ENCODE measurements around the gene TRIML1.

TRIML1 gene

GRCh38 chr4:188196134-188196735 lies 57.0 kb downstream of the TRIML1 start:
- no peak overlapping the region for H3K4me2 ChIP-seq
- no peaks in the 10 kb centered on the region for H4K20me1 ChIP-seq
- no peaks in the 10 kb centered on the region for H3K36me3 ChIP-seq
- H3K27me3 ChIP-seq, result no peaks in the 10 kb centered on the region
- H3K4me3 ChIP-seq, result no peak overlapping the region
- no peak overlapping the region for H3K27ac ChIP-seq
- H3K4me1 ChIP-seq, result no peaks in the 10 kb centered on the region
- no peak for TF ChIP-seq Cebpa-rat (IDR thresholded peaks at IDR 0.05)
- no peak overlapping the region for H3K9ac ChIP-seq
- no peaks in the 10 kb centered on the region for H3K9me3 ChIP-seq (replicated peaks in 1 of 11)

All from BLaER1 treated with 17β-estradiol and CSF1 and Interleukin-3, amounts not matched to agents 10 nM and 100 nM (cell line).